HG03442 (cell line): ENCODE results near the gene ITGBL1.
"Not testable (repeated sequence)": the region's sequence is repeated elsewhere in the genome, so short reads cannot be mapped to it uniquely, and the experiment has no call there.

Experiments used
- ATAC-seq: cut with Tn5 transposase; IDR thresholded peaks from one replicate; pipeline ENCODE4 v1.9.1; 2021; ENCODE audit warnings: mild to moderate bottlenecking, moderate library complexity; ENCODE audit not compliant: unreplicated experiment

ITGBL1 gene

DNA sequence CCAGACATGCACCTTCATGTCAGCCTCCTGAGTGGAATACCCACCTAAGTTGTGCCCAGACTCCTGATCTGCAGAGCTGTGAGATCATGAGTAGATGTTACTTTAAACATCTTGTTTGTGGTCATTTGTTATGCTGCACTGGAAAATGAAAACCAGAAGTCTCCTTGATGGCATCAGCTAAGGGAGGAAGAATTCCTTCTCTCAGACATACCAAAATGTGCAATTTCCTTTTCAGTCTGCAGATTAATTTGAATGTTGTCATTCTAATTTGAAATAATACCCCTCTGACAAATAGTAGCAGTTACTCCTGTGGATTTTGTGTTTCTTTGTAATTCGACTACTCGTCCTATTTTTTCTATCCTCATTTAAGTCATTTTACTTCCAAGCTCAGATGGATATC is 59.3 kb downstream of the ITGBL1 start:
- no peak for ATAC-seq

DNA sequence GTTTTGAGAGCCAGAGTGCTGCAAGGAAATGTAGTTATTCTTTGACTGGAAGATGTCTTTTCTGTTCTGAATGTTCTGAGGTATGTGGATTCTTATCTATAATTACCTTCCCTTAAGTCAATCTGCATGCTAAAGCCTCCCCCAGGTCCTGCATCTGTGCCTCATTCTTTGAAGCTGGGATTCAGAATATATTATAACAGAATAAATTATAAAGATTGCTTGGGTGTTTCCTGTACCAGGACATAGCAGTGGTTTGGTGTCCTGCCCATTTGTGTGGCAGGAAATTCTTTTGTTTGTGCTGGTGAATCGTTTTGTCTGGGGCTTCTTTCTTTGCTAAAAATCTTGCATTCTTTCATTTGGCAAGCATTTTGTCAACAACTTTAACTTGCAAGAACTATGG is 60.2 kb downstream of the ITGBL1 start:
- ATAC-seq: no peak

DNA sequence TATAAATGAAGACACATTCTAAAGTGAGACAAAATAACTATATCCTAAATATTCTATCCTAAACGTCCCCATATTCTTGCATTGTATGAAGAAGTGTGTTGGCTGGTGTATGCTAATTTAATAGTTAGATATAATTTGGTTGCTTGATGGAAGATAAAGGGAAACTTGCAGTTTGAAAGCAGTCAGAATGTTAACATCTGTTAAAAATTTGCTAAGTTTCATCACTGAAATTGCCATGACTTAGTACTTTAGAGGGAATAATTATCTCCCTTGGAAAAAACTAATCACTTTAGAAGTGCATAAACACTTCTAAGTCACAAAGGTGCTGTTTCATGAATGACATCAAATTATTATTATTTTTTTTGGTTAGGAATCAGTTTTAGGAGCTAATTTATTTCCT is 61.6 kb downstream of the ITGBL1 start:
- ATAC-seq: no peak

DNA sequence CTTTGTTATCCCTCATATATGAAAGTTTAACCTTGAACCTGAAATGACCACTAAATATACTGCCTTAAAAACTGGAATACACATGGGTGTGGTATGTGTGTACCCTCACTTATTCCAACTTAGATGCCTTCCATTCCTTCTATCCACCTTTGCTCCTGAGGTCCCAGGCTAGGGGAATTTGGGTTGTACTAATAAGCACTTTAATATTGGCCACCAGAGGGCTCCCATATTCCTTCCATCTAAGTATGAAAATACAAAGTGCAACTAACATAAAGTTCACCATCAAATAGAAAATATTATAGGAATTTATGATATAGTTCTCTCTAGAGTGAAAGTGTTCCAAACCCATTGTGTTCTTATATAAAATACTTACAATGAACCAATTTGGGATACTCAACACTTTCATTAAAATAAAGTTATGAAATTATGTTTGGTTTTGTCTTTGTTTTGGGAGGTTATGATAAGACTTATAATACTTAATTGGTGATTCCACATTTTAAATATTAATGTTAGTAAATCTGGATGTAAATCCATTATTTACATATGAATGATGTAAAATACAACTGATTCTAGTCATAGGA is 62.3 kb downstream of the ITGBL1 start:
- ATAC-seq: peak; percentile 68

DNA sequence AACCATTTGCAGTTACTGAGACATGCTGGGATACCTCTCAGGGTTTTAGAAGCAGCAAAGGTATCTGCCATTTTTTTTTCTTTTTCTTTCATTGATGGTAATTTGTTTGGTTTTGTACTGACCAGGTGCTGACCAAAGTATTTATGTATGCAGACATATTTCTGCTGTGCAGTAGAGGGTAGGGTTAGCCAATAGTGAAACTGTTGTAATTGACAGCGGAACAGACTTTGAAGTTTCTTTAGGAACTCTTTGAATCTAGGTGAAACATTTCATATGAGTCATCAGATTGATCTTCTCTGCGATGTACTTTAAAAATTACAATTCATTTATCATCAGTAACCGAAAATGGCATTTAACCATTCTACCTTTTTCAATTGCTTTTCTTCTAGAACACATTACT is 63.0 kb downstream of the ITGBL1 start:
- ATAC-seq: no peak

DNA sequence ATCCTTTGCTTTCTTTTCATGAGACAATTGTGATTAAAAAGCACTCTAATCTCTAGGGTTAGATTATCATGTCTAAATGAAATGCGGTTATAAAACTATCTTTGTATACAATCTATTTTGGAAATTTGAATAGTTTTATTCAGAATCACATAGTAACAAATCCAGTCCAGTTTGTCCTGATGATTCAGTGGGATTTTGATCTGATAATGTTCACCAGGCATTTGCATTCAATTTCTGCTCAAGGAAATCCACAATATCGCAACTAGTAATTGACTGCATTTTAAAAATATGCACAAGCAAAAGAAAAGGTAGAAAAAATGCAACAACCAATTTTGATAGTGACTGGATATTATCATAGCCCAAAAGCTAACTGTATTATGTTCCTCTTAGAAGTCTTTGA is 63.8 kb downstream of the ITGBL1 start:
- no peak for ATAC-seq

DNA sequence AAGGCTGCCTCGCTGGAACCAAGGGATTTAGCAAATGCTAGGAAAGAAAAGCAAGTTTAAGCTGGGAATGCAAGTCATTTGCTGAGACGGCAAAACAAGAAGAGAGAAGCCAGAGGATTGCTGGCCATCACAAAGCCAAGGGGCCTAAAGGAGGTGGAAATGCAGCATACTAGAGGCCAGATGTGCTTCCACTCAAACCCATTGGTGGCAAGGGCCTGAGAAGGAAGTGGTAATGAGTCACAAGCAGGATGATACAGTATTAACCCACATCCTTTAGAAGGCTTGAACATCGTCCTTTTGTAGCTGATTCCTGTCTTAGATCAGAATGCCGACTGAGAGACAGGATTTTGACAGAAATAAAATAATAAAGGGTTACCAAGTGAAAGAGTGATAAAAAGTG is 68.2 kb downstream of the ITGBL1 start:
- ATAC-seq: peak; percentile 91

DNA sequence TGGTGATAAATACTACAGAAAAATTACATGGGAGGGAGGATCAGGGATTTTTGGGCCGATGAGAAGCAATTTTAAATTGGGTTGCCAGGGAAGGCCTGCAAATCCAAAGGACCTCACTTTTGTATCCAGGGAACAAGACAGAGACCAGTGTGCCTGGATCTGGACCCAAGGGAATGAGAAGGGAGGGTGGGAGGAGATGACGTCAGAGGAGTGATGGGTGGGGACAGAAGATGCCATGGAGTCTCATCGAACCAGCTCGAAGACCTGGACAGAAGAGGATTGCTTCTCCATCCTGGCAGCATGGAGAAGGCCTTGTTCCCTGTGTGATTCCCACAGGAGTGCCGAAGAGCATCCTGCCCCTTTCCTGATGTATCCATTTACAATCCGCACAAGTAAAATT is 68.9 kb downstream of the ITGBL1 start:
- no peak for ATAC-seq

DNA sequence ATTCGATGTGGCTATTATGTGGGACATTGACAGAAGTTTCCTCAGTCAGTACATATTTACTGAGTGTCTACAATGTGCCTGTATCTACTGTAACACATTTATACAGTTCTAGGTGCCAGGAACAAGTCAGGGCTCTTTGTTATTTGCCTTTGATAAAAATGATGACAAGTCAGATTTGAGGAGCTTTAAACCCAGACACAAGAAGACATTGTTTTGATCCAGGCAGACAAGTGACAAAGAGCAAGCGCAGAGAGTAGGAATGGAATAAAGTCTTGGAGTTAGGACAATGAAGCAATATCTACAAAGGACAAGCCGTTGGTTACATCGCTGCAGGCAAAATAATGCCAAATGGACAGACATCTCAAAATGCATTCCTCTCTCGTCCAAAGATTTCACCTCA is 70.1 kb downstream of the ITGBL1 start:
- ATAC-seq: no peak

DNA sequence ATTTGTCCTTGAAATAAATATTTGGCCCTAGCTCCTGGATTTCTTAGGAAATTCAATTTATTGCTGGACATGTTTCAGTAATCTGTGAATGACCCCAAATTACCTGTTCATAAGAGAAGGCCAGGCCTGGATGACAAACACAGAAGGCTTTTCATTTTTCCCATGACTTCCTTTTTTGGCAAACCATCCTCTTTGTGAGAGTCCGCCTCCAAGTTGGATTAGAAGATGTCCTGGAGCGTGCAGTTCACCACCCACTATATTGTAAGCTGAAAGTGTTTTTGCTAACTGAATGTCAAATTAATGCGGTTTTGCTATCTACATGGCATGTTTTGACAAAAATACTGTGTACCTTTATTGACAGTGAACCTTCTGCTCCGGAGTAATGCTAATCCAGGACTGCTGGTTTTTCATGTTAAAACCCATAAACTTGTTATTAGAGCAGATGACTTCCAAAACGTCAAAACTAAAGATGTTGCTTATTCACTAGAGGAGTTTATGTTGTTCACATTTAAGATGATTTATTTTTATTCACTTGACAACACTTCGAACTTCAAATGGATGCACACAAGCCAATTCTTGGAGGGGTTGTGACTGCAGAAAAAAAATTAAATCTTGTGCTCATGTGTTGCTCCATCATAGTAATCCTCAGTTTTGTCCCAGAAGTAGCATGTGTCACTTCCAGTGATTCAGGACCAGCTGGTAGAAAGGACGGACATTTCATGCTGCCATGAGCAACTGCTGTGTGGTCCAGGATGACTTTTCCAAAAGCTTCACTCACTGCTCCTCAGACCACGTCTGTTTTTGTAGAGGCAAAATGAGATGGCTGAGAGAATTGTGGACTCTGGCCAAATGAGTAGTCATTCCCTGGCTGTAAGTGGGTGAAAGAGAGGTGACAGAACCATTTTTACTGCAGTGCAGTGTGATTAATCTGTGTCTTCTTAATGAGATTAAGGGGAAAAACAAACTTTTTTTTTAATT is 71.0 kb downstream of the ITGBL1 start:
- ATAC-seq: no peak

DNA sequence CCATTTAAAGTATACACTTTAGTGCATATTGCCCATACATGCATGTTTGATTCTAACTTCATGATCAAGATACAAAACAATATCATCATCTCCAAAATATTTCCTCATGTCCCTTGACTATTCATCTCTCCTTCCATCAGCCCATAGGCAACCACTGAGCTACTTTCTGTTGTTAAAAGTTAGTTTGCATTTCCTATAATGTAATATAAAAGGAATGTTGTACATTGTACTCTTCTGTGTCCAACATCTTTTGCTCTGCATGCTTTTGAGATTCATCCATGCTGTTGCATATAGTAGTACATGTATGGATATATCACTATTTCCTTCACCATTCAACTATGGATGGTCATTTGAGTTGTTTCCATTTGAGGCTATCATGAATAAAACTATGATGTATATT is 74.7 kb downstream of the ITGBL1 start:
- ATAC-seq: no peak

DNA sequence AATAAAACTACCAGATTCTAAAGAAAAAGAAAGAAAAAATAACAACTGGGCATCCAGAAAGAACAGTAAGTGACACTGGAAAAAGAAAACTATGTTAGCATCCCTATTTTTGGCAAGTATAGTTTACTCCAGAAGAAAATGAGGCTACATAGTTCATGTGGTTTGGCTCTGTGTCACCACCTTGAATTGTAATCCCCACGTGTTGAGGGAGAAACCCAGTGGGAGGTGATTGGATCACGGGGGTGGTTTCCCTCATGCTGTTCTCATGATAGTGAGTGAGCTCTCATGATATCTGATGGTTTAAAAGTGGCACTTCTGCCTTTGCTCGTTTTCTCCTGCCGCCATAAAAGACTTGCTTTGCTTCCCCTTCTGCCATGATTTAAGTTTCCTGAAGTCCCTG is 76.9 kb downstream of the ITGBL1 start:
- peak; percentile 67 for ATAC-seq

DNA sequence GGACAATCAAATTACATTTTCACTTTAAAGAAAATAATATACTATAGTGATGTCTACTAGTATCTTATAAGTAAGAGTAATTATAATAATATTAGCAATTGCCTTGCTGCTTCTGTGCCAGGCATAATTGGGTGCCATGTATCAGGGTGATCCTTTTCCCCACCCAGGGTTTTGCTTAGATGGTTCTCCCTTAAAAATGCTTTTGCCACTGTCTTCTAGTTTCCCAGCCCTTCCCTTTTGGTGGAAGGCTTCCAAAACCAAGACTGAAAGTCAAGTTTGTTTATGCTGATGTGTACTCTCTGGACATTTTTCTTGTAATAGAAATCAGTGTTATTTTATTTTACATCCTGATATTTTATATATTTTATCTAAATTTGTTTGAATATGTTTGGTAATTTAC is 77.8 kb downstream of the ITGBL1 start:
- ATAC-seq: no peak

DNA sequence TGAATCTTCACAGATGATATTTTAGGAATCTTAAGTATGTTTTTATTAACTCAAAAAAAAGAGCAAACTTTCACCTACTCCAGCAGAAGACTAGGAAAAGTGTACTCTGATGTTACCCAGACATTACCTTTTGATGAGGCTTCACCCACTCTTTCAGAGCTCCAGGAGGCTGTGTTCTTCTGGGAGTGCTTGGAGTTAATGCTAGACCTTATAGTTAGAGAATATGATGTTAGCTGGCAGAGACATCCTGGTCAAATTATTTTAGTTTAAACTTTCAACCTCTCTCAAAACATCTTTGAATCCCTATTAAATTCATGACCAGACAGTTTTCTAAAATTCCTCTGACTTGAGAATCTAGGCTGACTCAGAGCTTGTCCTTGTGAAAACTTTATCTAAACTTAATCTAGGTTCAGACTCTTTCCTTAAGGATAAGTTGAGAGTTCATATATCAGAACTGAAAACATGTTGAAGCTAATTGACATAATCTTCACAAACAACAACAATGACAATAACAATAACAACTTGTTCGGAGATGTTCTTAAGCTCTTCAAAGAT is 82.8 kb downstream of the ITGBL1 start:
- no peak for ATAC-seq

DNA sequence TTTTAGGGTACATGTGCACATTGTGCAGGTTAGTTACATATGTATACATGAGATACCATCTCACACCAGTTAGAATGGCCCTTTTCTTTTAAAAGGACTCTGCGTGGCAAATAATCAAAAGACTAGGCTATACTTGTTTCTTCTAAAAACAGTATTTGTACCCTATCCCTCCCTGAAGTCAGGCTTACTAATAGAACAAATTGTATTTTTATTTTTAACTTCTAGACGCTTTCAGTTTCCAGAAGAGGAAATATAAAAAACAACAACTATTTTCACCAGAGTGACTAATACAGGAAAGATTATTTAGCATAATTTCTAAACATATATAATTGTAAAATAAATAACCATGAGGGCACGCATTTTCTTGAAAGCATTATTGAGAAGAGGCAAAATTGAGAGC is 83.6 kb downstream of the ITGBL1 start:
- no peak for ATAC-seq

DNA sequence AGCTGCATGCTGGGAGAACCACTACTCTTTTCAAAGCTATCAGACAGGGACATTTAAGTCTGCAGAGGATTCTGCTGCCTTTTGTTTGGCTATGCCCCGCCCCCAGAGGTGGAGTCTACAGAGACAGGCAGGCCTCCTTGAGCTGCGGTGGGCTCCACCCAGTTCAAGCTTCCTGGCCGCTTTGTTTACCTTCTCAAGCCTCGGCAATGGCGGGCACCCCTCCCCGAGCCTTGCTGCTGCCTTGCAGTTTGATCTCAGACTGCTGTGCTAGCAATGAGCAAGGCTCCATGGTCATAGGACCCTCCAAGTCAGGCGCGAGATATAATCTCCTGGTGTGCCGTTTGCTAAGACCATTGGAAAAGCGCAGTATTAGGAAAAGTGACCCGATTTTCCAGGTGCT is 92.1 kb downstream of the ITGBL1 start:
- ATAC-seq: not testable (repeated sequence)

DNA sequence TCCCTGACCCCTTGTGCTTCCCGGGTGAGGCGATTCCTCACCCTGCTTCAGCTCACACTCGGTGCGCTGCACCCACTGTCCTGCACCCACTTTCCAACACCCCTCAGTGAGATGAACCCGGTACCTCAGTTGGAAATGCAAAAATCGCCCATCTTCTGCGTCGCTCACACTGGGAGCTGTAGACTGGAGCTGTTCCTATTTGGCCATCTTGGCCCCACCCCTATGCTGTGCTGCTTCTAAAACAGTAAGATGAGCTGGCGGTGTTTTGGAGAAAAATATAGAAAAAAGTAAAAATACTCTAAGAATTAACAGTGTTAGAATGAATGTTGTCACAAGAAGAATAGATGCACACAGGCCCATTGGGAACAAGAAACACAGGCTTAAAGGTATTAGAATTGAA is 92.5 kb downstream of the ITGBL1 start:
- no peak for ATAC-seq

DNA sequence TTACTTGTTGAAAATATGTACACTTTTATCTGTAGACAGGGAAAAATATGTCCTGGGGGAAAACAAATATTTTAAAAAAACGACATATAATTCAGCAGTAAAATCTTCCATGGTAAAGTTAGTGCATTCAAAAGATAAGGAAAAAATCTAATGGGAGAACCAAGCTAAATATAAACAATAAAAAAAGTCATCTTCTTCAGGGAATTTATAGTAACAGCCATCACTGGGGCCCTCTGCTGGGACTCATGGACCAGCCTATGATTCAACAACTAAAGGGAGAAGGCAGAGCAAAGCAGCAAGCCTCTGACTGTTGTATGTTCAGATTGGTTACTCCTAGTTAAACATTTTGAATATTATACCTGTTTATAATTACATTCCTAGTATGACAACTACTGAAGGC is 93.0 kb downstream of the ITGBL1 start:
- no peak for ATAC-seq

DNA sequence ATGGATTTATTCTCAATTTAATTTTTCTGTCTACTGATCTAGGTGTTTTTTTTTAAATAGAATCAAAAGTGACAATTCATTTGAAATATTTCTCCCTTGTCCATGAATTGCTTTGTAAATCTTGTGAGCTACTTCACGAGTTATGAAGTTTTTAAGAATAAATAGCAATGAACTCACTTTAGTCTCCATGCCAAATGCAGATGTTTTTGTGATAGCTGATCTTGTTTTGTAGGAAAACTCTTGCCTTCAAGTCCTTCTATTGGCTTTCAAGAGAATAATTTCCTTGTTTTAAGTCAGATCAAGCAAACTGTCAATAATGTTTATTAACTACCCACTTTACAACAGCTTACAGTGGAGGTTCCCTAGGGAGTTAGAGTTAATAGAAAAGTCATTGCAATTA is 99.8 kb downstream of the ITGBL1 start:
- ATAC-seq: no peak

DNA sequence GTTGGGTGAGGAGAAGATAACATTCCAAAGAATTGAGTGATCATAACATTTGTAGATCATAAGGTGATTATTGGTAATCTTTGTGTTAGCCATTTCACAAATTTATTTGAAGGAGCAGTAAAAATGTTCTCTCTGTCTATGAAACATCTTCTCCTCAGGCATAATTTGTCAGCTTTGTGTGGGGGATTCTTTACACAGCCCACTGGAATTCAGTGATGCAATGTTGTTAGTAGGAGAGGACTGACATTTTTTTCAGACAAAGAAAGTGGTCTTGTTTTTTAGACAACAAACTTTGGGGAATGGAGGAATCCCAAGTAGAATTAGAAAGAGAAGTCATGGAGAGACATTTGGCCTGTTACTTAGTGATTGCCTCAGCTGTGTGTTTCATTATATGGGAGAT is 100.3 kb downstream of the ITGBL1 start:
- ATAC-seq: no peak

DNA sequence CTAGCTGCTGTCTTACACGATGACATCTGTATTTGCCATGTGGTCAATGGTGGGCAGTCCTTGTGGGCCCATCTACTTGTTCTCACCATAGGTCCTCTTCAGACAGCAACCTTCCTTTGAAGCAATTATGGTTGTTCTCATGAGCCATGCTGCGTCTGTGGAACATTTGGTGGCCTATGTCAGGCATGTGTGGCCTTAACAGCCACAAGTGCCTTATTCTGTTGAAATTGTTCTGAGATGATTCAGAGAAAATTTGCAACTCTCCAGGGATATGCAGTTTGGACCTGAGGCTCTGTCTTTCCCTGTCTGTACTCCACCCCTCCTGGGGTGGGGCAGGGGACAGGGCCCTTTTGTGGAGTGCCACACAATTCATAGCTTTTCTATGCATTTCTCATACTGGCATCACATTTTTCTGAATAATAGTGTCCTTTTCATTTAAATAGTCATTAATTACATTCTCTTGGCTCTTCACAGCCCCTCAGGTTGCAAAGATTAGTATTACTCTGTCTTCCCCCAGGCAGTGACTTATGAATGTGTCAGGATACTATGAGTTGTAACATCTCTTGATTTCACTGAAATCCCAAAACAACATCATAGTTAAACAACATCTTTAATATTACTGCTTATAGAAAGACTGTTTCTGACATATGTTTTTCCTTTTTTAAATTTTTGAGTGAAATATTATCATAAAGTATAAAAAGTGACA is 102.1 kb downstream of the ITGBL1 start:
- ATAC-seq: no peak

DNA sequence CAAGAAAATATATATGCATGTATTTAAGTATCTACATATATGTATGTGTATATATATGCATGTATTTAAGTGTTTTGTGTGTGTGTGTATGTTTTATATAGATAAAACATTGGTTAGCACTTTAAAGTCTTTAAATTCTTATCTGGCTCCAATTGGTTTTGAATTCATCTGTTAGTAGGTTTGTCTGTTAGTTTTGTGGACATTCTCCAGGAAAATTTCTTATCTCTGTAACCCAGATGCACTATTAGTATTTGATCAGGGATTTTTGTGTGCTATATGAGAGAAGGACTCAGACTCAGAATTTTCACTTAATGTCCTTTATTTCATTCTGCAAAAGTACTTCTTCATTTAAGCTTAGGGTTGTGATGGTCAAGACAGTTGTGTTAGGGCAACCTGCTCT is 103.1 kb downstream of the ITGBL1 start:
- ATAC-seq: no peak
